ENCODE measurements around the gene RAB17. TPM values are rescaled to one million over a fixed set of nuclear protein-coding genes. Genes with fewer than 3 reads are reported as not detected.

RAB17 gene
- total and polyA plus RNA-seq, 2 experiments from 2014 or later = 58.3 to 99.1 TPM

DNA sequence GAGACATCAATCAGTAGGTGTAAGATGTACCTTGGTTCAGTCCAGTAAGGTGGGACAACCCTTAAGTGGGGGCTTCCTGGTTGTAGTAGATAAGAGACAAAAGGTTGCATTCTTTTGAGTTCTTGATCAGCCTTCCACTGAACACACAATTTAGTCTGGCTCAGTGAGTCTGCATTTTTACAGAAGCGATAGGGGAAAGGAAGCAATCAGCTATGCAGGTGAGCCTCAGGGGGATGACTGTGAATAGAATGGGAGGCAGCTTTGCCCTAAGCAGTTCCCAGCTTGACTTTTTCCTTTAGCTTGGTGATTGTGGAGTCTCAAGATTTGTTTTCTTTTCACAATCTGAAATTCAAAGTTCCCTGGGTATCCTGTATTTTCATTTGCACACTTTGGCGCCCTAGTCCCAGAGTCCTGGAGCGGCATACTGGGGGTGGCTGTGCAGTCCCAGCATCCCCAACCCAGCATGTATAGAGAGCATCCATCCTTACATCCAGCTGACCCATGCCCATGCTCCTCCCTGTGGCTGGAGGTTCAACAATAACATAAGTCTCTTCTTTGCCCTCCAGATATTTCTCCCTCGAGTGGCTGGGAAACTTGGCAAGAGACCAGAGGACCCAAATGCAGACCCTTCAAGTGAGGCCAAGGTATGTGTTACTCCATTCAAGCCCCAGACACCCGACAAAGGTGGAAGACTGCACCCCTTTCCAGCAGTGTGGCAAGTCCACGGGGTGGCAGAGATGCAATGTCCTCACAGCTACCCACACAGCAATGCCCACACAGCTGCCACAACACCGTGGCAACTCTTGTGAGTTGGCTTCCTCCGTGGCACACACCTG lies 44.3 kb downstream of the RAB17 start:
- Histone ChIP-seq H3K36me3 (replicated peaks; ENCODE audit: insufficient read depth, low read depth) (no peaks in the 10 kb centered on the region), H4K20me1 (ENCODE audit: insufficient read depth, poor library complexity, severe bottlenecking) (no peaks in the 10 kb centered on the region), H3K9me2 (replicated peaks; ENCODE audit: insufficient read depth) (no peaks in the 10 kb centered on the region), H3K4me1 (ENCODE audit: insufficient read depth) (peaks cover 10% of the 10 kb centered on the region), H2AFZ (no peak overlapping the region), H3K27me3 (no peaks in the 10 kb centered on the region), H3K27ac (no peak overlapping the region), H3K4me2 (no peak overlapping the region), H3K79me2 (no peaks in the 10 kb centered on the region), H3K4me3 (no peak overlapping the region), H3K9me3 (ENCODE audit: low read depth) (no peaks in the 10 kb centered on the region)
- WGBS (ENCODE audit: low lambda C conversion rate, missing lambda C conversion rate) = 78% methylated on average over 8 of the region's 8 CpGs
- TF ChIP-seq EZH2phosphoT487 (IDR thresholded peaks at IDR 0.05; ENCODE audit: low read depth, severe bottlenecking, unreplicated experiment) = no peak
- TF ChIP-seq, protein P1, sequence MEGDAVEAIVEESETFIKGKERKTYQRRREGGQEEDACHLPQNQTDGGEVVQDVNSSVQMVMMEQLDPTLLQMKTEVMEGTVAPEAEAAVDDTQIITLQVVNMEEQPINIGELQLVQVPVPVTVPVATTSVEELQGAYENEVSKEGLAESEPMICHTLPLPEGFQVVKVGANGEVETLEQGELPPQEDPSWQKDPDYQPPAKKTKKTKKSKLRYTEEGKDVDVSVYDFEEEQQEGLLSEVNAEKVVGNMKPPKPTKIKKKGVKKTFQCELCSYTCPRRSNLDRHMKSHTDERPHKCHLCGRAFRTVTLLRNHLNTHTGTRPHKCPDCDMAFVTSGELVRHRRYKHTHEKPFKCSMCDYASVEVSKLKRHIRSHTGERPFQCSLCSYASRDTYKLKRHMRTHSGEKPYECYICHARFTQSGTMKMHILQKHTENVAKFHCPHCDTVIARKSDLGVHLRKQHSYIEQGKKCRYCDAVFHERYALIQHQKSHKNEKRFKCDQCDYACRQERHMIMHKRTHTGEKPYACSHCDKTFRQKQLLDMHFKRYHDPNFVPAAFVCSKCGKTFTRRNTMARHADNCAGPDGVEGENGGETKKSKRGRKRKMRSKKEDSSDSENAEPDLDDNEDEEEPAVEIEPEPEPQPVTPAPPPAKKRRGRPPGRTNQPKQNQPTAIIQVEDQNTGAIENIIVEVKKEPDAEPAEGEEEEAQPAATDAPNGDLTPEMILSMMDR (IDR thresholded peaks at IDR 0.05; ENCODE audit: poor library complexity) = no peak
- TF ChIP-seq EZH2 (IDR thresholded peaks at IDR 0.05; ENCODE audit: borderline replicate concordance) = no peak
- no peak for DNase-seq (ENCODE audit: low spot score)

DNA sequence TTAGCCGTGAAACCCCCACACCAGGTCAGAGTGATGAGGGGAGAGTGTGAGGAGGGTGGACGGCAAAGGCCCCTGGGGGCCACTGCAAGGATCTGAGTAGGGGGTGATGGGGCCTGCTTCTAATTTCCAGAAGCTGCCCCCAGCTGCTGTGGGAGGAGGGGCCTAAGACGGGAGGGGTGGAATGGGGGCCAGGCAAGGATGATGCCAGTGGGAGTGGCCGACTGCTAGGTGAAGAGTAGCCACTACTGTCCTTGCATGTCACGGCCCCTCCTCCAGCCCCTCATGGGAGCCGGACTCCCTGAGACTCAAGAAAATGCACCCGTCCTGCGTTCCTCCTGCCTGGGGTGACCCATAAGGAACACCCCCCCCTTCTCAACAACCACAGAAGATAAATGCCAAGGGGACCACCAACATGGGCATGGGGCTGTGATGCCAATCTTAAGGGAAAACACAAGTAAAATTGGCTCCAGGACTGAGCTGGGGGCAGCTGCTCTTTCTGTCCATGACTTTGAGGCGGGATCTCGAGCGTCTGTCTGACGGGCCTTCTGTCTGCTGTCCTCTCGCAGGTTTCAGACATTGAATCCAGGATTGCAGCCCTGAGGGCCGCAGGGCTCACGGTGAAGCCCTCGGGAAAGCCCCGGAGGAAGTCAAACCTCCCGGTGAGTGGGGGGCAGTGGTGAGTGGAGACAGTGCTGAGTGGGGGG lies 48.4 kb downstream of the RAB17 start:
- no peaks in the 10 kb centered on the region for H3K27me3 ChIP-seq
- no peak overlapping the region for H3K4me2 ChIP-seq
- no peak overlapping the region for H3K27ac ChIP-seq
- peaks cover 11% of the 10 kb centered on the region for H3K4me1 ChIP-seq (ENCODE audit: insufficient read depth)
- H3K79me2 ChIP-seq = no peaks in the 10 kb centered on the region
- WGBS (ENCODE audit: low lambda C conversion rate, missing lambda C conversion rate) = 93% methylated on average over 18 of the region's 18 CpGs
- H3K9me3 ChIP-seq (ENCODE audit: low read depth) = no peaks in the 10 kb centered on the region
- no peak for DNase-seq (ENCODE audit: low spot score)
- no peak overlapping the region for H2AFZ ChIP-seq
- H4K20me1 ChIP-seq (ENCODE audit: insufficient read depth, poor library complexity, severe bottlenecking) = no peaks in the 10 kb centered on the region
- no peak overlapping the region for H3K4me3 ChIP-seq
- TF ChIP-seq EZH2phosphoT487 (IDR thresholded peaks at IDR 0.05; ENCODE audit: low read depth, severe bottlenecking, unreplicated experiment) = no peak
- TF ChIP-seq EZH2 (IDR thresholded peaks at IDR 0.05; ENCODE audit: borderline replicate concordance) = no peak
- TF ChIP-seq, protein P1 (IDR thresholded peaks at IDR 0.05; ENCODE audit: poor library complexity) = no peak
- H3K36me3 ChIP-seq (replicated peaks; ENCODE audit: insufficient read depth, low read depth) = no peaks in the 10 kb centered on the region
- H3K9me2 ChIP-seq (replicated peaks; ENCODE audit: insufficient read depth) = no peaks in the 10 kb centered on the region

DNA sequence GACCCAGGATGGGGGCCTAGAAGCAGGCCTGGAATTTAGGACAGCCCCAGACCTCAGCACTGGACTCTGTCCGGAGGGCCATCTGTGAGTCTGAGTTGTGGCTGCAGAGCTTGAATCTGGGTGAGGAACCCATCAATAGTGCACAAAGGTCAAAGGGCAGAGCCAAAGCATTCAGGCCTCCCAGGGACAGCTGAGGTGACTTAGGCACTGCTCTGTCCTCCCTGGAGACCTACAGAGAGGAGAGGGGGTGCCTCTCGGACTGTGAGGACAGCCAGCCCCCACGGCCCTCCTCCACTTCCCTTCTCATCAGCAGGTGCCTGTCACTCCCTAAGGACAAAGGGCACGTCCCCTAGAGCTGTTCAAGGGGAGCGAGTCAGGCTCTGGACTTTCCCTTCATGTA lies 49.3 kb downstream of the RAB17 start:
- no peak overlapping the region for H3K4me2 ChIP-seq
- H3K27ac ChIP-seq = no peak overlapping the region
- H3K36me3 ChIP-seq (replicated peaks; ENCODE audit: insufficient read depth, low read depth) = no peaks in the 10 kb centered on the region

More for the DNA sequence above, 49.3 kb downstream of the RAB17 start:
- WGBS (ENCODE audit: low lambda C conversion rate, missing lambda C conversion rate) = 68% methylated on average over 5 of the region's 5 CpGs
- no peak for DNase-seq (ENCODE audit: low spot score)
- Histone ChIP-seq H3K9me3 (ENCODE audit: low read depth) (no peaks in the 10 kb centered on the region), H4K20me1 (ENCODE audit: insufficient read depth, poor library complexity, severe bottlenecking) (no peaks in the 10 kb centered on the region), H3K4me3 (no peak overlapping the region), H2AFZ (no peak overlapping the region), H3K27me3 (no peaks in the 10 kb centered on the region), H3K4me1 (ENCODE audit: insufficient read depth) (peaks cover 11% of the 10 kb centered on the region), H3K9me2 (replicated peaks; ENCODE audit: insufficient read depth) (no peaks in the 10 kb centered on the region), H3K79me2 (no peaks in the 10 kb centered on the region)
- TF ChIP-seq EZH2 (IDR thresholded peaks at IDR 0.05; ENCODE audit: borderline replicate concordance) (no peak), EZH2phosphoT487 (IDR thresholded peaks at IDR 0.05; ENCODE audit: low read depth, severe bottlenecking, unreplicated experiment) (no peak)
- TF ChIP-seq, protein P1 (IDR thresholded peaks at IDR 0.05; ENCODE audit: poor library complexity) = no peak

All from hepatocyte (in vitro differentiated cells).